BLaER1 (cell line): ENCODE results near the gene MAN1C1.

Experiments used
- H3K27ac ChIP-seq: shearing (Covaris generic); formaldehyde crosslinking; 2 replicates; pipeline ENCODE4 v1.8.1; 2022
- H3K27me3 ChIP-seq: shearing (Covaris generic); formaldehyde crosslinking; 2 replicates; pipeline ENCODE4 v1.8.1; 2022
- H3K36me3 ChIP-seq: shearing (Covaris generic); formaldehyde crosslinking; 2 replicates; pipeline ENCODE4 v1.8.1; 2022
- H3K4me1 ChIP-seq: shearing (Covaris generic); formaldehyde crosslinking; 2 replicates; pipeline ENCODE4 v1.8.1; 2022
- H3K4me2 ChIP-seq: shearing (Covaris generic); formaldehyde crosslinking; 2 replicates; pipeline ENCODE4 v1.8.1; 2022
- H3K4me3 ChIP-seq: shearing (Covaris generic); formaldehyde crosslinking; 2 replicates; pipeline ENCODE4 v1.8.1; 2022
- H3K9ac ChIP-seq: shearing (Covaris generic); formaldehyde crosslinking; 2 replicates; pipeline ENCODE4 v1.8.1; 2022
- H3K9me3 ChIP-seq: shearing (Covaris generic); formaldehyde crosslinking; 2 replicates; pipeline ENCODE4 v1.8.1; 2022
- H4K20me1 ChIP-seq: shearing (Covaris generic); formaldehyde crosslinking; 2 replicates; pipeline ENCODE4 v1.8.1; 2022
- Cebpa-rat ChIP-seq: shearing (Covaris generic); IDR thresholded peaks from 2 replicates; pipeline ENCODE4 v1.8.1; 2022

MAN1C1 gene

DNA sequence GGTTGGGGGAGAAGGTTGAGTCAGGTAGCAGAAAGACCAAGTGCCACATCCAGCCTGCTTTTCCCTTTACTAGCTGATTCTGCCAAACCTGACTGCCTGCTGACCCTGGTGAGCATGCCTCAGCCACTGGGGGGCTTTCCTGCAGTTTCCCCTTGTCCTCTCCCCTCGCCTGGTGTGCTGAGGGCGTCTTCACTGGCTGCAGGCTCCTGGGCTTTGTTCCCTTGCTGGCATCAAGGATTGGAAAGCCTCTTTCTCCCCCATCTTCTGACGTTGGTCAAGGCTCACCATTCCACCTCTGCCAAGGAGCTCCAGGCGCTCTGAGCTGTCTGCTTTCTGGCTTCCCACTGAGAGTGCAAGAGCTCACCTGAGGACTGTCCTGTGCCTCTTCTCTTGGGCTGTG, 28.4 kb downstream of the MAN1C1 start:
- H4K20me1 ChIP-seq = peaks cover 33% of the 10 kb centered on the region; the same call in 1 of the 2 replicates
- no peak overlapping the region for H3K9ac ChIP-seq

DNA sequence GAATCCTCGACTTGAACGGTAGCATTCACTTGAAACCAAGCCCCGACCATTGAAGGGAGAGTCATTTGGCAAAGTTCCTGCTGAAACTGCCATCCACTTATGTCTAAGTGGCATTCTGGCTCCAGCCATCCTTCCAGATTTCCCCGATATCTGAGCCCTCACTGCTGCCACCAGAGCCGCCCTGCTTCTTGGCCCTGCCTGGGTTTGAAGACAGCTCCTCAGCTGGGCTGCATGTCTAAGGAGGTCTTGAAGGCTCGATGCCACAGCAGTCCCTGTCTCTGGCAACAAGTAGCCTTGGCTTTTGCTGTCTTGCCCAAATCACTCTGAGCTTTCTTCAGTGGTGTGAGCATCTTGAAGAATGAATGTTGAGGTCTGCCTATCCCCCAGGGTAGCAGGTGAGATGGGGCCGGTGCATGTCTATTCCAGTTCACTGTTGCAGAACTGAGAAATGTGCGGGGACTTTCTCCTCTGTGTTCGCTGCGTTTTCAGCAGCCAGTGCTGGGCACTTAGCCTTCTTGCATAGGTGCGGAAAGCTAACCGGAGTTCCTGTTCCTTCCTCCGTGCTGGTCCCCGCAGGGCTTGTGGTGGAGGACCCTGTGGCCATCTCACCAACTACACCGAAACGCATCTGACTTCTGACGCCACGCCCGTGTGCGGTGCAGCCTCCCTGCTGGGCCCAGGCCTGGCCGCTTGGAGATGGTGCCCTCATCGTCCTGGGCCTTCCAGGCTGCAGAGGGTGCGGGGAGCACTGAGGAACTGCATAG, 29.2 kb downstream of the MAN1C1 start:
- Histone ChIP-seq H3K36me3 (no peaks in the 10 kb centered on the region), H3K9ac (no peak overlapping the region), H3K4me2 (peak overlapping the region; percentile 62), H4K20me1 (peaks cover 33% of the 10 kb centered on the region; the same call in 1 of the 2 replicates), H3K27me3 (peaks cover 54% of the 10 kb centered on the region), H3K9me3 (no peaks in the 10 kb centered on the region), H3K4me1 (peaks cover 36% of the 10 kb centered on the region), H3K27ac (no peak overlapping the region), H3K4me3 (no peak overlapping the region)
- no peak for TF ChIP-seq Cebpa-rat

More for the DNA sequence above, 28.4 kb downstream of the MAN1C1 start:
- no peaks in the 10 kb centered on the region; the same call in 1 of the 2 replicates for H3K9me3 ChIP-seq
- no peak for TF ChIP-seq Cebpa-rat
- H3K27ac ChIP-seq = no peak overlapping the region
- peaks cover 61% of the 10 kb centered on the region for H3K27me3 ChIP-seq
- H3K4me2 ChIP-seq = no peak overlapping the region
- no peaks in the 10 kb centered on the region for H3K36me3 ChIP-seq
- H3K4me1 ChIP-seq = peaks cover 36% of the 10 kb centered on the region
- H3K4me3 ChIP-seq = no peak overlapping the region

DNA sequence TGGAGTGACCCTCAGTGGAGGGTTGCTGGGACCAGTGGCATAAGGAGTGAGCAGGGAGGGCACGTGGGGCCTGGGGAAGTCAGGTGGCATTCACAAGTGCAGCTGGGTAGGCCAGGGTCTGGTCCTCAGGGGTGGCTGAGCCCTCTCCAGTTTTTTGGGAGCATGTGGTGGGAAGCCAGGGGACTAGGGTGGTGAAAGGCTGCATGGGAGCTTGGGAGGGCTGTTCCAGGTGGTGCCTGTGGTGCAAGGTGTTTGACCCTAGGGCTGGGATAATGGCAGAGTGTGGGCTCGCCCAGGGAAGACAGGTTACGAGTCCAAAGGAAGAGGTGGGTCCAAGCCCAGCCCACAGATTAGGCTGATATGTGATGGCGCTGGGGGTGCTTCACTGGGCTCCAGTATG, 30.5 kb downstream of the MAN1C1 start:
- Histone ChIP-seq H3K4me1 (peaks cover 40% of the 10 kb centered on the region), H3K9ac (no peak overlapping the region), H3K9me3 (no peaks in the 10 kb centered on the region), H3K36me3 (no peaks in the 10 kb centered on the region), H3K4me3 (no peak overlapping the region), H3K27me3 (peaks cover 41% of the 10 kb centered on the region), H4K20me1 (peaks cover 31% of the 10 kb centered on the region; the same call in 1 of the 2 replicates), H3K27ac (no peak overlapping the region), H3K4me2 (no peak overlapping the region)
- TF ChIP-seq Cebpa-rat = no peak

DNA sequence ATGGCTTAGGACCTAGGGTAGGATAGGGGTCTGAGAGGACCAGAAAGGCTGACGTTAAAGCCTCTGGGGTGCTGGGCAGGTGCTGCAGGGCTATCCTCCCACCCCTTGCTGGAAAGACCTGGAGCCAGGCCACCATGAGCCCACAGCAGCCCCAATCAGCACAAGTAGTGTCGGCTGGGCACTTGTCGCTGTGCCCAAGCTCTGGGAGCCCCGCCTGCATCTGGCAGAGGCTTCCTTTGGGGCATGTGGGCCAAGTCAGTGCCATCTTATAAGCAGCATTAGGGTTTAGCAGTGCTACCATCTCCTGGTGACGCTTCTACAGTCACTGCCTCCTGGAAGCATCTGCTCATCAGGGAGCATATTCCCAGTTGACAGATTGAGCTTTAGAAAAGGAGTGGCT, 31.3 kb downstream of the MAN1C1 start:
- H3K9me3 ChIP-seq = no peaks in the 10 kb centered on the region
- H3K4me3 ChIP-seq = no peak overlapping the region
- peaks cover 39% of the 10 kb centered on the region for H3K27me3 ChIP-seq
- peaks cover 25% of the 10 kb centered on the region; the same call in 1 of the 2 replicates for H4K20me1 ChIP-seq
- H3K36me3 ChIP-seq = no peaks in the 10 kb centered on the region
- TF ChIP-seq Cebpa-rat = no peak
- no peak overlapping the region for H3K9ac ChIP-seq
- no peak overlapping the region for H3K27ac ChIP-seq
- peaks cover 39% of the 10 kb centered on the region for H3K4me1 ChIP-seq
- H3K4me2 ChIP-seq = no peak overlapping the region

DNA sequence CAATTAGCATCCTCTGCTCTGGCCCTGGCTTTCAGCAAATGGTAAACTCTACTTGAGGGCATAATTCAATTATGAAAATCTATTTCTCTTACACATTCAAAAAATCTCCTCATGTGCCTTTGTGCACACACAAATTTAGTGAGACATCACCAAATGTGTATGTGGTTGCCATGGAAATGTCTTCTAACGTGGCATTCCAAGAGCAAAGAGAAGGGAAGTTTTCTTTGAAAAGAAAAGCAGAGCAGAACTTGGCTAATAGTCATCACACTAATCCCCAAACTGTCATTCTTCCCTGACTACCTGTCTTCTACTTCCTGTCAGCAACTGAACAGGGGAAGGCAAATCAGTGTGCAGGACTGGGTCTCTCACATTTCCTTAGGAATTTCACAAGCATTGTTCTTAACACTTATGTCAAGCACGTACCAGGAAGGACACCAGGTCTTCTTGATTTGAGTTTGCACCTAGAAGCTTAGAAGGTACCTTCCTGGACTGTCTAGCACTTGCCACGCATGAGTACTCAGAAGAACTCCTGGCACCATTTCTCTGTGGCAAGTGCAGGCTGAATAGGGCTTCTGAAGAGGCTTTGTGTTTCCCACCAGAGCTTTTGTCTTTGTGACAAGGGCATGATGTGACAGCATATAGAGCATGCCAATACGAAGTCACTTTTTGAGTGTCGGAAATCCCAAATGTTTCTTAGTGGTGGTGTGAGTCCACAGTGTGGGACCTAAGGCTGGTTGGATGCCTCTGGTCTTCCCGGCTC, 32.3 kb downstream of the MAN1C1 start:
- Histone ChIP-seq H3K4me2 (peak overlapping the region; percentile 27; the same call in 1 of the 2 replicates), H3K4me1 (peaks cover 39% of the 10 kb centered on the region), H3K27me3 (peaks cover 35% of the 10 kb centered on the region), H3K36me3 (no peaks in the 10 kb centered on the region), H3K27ac (no peak overlapping the region), H3K4me3 (no peak overlapping the region), H3K9ac (no peak overlapping the region), H3K9me3 (no peaks in the 10 kb centered on the region), H4K20me1 (peaks cover 21% of the 10 kb centered on the region; the same call in 1 of the 2 replicates)
- TF ChIP-seq Cebpa-rat = no peak

DNA sequence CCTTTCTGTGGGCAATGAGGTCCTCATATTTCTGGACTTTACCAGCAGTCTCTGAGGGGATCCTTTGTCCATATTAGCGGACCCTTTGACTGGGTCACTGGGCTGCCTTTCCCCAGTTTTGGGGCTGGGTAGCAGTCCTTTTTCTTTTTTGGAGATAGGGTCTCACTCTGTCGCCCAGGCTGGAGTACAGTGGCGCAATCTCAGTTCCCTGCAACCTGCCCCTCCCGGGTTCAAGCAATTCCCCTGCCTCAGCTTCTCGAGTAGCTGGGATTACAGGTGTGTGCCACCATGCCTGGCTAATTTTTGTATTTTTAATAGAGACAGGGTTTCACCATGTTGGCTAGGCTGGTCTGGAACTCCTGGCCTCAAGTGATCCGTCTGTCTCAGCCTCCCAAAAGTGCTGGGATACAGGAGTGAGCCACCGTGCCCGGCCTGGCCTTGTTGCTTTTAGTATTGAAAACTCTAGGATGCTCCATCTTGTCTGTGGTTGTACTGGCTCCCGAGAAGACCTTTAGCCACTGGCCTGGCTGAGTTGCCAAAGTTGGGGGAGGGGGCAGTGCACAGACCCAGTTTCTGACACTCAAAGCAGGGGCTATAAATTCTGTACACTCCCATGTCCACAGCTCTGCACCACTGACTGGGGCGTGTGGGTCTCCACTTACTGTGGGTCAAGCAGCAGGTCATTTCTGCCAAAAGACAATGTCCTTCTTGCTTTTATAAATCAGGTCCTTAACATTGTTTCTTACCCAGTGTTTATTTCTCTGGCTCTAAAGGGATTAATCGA, 33.1 kb downstream of the MAN1C1 start:
- no peak for TF ChIP-seq Cebpa-rat
- Histone ChIP-seq H4K20me1 (peaks cover 18% of the 10 kb centered on the region; the same call in 1 of the 2 replicates), H3K9me3 (no peaks in the 10 kb centered on the region), H3K36me3 (no peaks in the 10 kb centered on the region), H3K4me3 (no peak overlapping the region), H3K27me3 (peaks cover 27% of the 10 kb centered on the region), H3K4me2 (no peak overlapping the region), H3K4me1 (peaks cover 47% of the 10 kb centered on the region), H3K9ac (no peak overlapping the region), H3K27ac (no peak overlapping the region)

DNA sequence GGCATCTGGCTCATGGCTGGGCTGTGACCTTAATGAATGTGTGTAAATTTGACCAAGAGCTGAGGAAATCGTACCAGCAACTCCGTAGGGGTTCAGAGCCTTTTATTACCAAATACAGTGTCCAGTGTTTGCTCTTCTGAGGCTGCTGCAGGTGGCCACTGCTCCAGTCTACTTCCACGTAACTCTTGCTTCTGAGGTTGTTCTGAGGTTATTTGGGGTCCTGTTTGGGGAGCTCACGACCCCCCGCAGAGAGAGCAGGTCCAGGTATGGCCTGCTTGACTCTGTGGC, 33.6 kb downstream of the MAN1C1 start:
- no peaks in the 10 kb centered on the region for H3K9me3 ChIP-seq
- no peak overlapping the region for H3K4me2 ChIP-seq
- no peak overlapping the region for H3K9ac ChIP-seq
- H3K4me3 ChIP-seq = no peak overlapping the region
- no peak for TF ChIP-seq Cebpa-rat
- H4K20me1 ChIP-seq = peaks cover 13% of the 10 kb centered on the region; the same call in 1 of the 2 replicates
- H3K27ac ChIP-seq = no peak overlapping the region
- no peaks in the 10 kb centered on the region for H3K36me3 ChIP-seq
- peaks cover 51% of the 10 kb centered on the region for H3K4me1 ChIP-seq
- H3K27me3 ChIP-seq = peaks cover 26% of the 10 kb centered on the region

DNA sequence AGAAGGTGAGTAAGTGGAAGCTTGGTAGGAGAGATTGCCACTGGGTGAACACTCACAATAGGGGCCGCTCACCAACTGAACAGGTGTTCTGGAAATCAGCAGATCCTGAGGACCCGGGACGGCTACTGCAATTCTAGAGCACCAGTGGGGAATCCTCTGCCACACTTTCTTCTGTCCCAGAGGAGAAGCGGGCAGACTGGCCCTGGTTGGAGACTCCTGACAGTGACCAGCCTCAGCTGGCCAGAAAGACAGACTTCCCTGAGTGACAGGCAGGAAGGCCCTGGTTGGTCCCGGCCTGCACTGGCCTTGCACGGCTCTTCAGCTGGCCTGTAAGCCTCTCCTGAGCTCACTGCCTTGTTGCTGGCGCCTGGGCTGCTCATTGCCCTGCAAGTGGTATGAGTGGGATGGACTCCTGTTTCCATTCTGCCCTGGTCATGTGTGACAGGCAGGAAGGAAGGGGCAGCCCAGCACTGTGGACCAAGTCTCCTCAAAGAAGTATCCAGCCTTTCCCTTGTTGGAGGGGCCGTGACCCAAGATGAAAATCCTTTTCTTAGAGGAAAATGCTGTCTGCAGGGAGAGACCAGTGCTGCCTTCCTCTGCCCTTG, 34.5 kb downstream of the MAN1C1 start:
- H3K27me3 ChIP-seq = peaks cover 18% of the 10 kb centered on the region

More for the DNA sequence above, 34.5 kb downstream of the MAN1C1 start:
- Histone ChIP-seq H3K4me3 (no peak overlapping the region), H4K20me1 (peaks cover 4% of the 10 kb centered on the region; the same call in 1 of the 2 replicates), H3K4me2 (peak overlapping the region; percentile 65), H3K9ac (no peak overlapping the region), H3K9me3 (no peaks in the 10 kb centered on the region), H3K27ac (no peak overlapping the region), H3K36me3 (no peaks in the 10 kb centered on the region), H3K4me1 (peaks cover 52% of the 10 kb centered on the region)
- no peak for TF ChIP-seq Cebpa-rat
